Measurements from ENCODE around the gene CACNG7.

- TF ChIP-seq CTCF (IDR thresholded peaks at IDR 0.05; ENCODE audit: poor library complexity, severe bottlenecking) (no peak), EP300 (conservative IDR thresholded peaks at IDR 0.05; ENCODE audit: poor library complexity, severe bottlenecking) (no peak), MXI1 (conservative IDR thresholded peaks at IDR 0.05; ENCODE audit: poor library complexity, severe bottlenecking) (no peak), EZH2 (IDR thresholded peaks at IDR 0.05; ENCODE audit: borderline replicate concordance, insufficient read depth, low read length, poor library complexity, severe bottlenecking) (no peak), POLR2AphosphoS5 (IDR thresholded peaks at IDR 0.05) (no peak)
Observed at GRCh38 chr19:53892301-53892980, 16.6 kb upstream of the CACNG7 start.
